Fibroblast of lung (primary cell): Measurements from ENCODE around the gene SHANK3.

ENCODE experiments used
- EZH2 ChIP-seq: IDR thresholded peaks from 2 replicates; pipeline ENCODE4 v1.5.1; 2012; ENCODE audit warnings: low read length, control low read depth, mild to moderate bottlenecking; ENCODE audit errors: missing control alignments
- TF ChIP-seq, protein P1 (sequence below), 2 donors: IDR thresholded peaks in 1 of 2; conservative IDR thresholded peaks in 1 of 2; 1 replicate in 1 of 2; 2 replicates in 1 of 2; pipeline ENCODE4 v1.5.1; 2011 to 2012; ENCODE audit warnings: low read length in 2 of 2, control low read depth in 1 of 2, inconsistent platforms in 1 of 2, low read depth in 1 of 2, mild to moderate bottlenecking in 1 of 2

DNA sequence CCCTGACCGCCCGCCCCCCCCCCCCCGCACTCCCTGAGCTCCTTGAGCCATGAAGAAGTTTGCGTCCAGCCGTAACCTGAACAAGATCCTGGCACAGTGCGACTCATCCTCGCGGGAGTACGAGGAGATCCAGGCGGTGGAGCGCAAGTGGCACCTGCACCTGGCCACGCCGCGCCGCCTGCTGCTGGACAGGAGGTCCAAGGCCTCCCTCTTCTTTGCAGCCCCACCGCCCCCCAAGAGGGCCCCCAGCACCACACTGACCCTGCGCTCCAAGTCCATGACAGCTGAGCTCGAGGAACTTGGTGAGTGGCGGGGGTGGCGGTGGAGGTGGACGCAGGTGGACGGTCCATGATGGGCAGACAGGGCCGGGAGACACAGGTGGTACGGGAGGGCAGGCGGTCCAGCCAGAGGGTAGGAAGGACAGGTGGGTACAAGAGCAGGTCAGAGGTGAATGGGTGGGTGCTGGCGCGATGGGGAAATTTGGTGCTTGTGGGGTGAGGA, 33.3 kb downstream of the SHANK3 start:
- TF ChIP-seq, protein P1, sequence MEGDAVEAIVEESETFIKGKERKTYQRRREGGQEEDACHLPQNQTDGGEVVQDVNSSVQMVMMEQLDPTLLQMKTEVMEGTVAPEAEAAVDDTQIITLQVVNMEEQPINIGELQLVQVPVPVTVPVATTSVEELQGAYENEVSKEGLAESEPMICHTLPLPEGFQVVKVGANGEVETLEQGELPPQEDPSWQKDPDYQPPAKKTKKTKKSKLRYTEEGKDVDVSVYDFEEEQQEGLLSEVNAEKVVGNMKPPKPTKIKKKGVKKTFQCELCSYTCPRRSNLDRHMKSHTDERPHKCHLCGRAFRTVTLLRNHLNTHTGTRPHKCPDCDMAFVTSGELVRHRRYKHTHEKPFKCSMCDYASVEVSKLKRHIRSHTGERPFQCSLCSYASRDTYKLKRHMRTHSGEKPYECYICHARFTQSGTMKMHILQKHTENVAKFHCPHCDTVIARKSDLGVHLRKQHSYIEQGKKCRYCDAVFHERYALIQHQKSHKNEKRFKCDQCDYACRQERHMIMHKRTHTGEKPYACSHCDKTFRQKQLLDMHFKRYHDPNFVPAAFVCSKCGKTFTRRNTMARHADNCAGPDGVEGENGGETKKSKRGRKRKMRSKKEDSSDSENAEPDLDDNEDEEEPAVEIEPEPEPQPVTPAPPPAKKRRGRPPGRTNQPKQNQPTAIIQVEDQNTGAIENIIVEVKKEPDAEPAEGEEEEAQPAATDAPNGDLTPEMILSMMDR (conservative IDR thresholded peaks at IDR 0.05 in 1 of 2, IDR thresholded peaks at IDR 0.05 in 1 of 2; ENCODE audit: low read depth in 1 of 2, low read length in 2 of 2) = no peak
- TF ChIP-seq EZH2 = no peak
